ENCODE measurements around the gene ERVV-1. TPM values are rescaled to one million over a fixed set of nuclear protein-coding genes. Genes with fewer than 3 reads are reported as not detected.

The ERVV-1 gene
- total and polyA plus RNA-seq, 2 of the 13 experiments (the other 11 are each of a cell fraction or from before 2014, with no cell fraction given) = not detected

DNA sequence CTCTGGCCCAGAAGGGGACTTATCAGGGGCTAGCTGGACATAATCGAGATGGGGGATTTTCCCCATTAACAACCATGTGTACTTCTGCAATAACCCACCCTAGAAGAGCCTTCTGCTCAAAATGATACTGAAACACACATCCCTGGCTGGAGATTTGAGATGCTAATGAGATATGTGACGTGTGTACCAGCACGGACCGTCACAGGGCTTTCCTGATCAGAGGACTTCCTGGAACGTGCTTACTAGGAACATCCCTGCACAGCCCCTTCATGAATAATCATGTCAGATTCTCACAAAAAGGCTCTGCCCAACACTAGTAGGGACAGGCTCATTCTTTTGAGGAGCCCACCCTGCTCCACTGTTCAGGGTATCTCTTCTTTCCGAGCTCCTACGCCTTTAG is 6.5 kb upstream of the ERVV-1 start:
- 5% methylated on average over 3 of the region's 7 CpGs for WGBS (ENCODE audit: low lambda C conversion rate)
- no peak overlapping the region for H3K4me3 ChIP-seq (replicated peaks in 1 of 3; ENCODE audit: insufficient read depth in 1 of 3, low read depth in 2 of 3, low read length in 3 of 3)
- H3K4me1 ChIP-seq (ENCODE audit: insufficient read depth, low read length) = no peaks in the 10 kb centered on the region
- intact Hi-C loops (cut with micrococcal nuclease; ENCODE audit: unreplicated experiment) (no loop called here), in situ Hi-C loops (cut with HindIII; ENCODE audit: extremely low pct_ligation_motif_present, low pct_unique_long_range_greater_than_20kb) (no loop called here)
- H2AFZ ChIP-seq (ENCODE audit: low read length) = no peak overlapping the region
- ChIA-PET POLR2A (no interaction called here), CTCF (ENCODE audit: low intra/inter-chr PET ratio, low total read pairs) (no interaction called here)
- ATAC-seq = no peak
- H3K9ac ChIP-seq (ENCODE audit: insufficient read depth, low read depth, low read length) = no peak overlapping the region
- H3K27ac ChIP-seq (ENCODE audit: extremely low read length, insufficient read depth, low read length) = no peak overlapping the region
- H3K9me3 ChIP-seq (ENCODE audit: low read length) = peaks cover 50% of the 10 kb centered on the region; the same call in 1 of the 2 replicates
- no peaks in the 10 kb centered on the region for H4K20me1 ChIP-seq (ENCODE audit: insufficient read depth, low read length)
- H3K36me3 ChIP-seq (replicated peaks in 1 of 2; ENCODE audit: control insufficient read depth in 1 of 2, insufficient read depth in 2 of 2, low read length in 2 of 2) = no peaks in the 10 kb centered on the region
- peaks cover 0 to 19% of the 10 kb centered on the region in 2 experiments; a peak in 1 of 5 replicates for H3K27me3 ChIP-seq (ENCODE audit: control insufficient read depth in 1 of 2, insufficient read depth in 2 of 2, low read length in 2 of 2)
- no peak for DNase-seq (ENCODE audit: low spot score)
- BruUV-seq (replicated peaks) = no TSS peak
- no peaks in the 10 kb centered on the region for H3K79me2 ChIP-seq (ENCODE audit: insufficient read depth, low read length)
- no peak for FAIRE-seq
- TF ChIP-seq CREB1 (IDR thresholded peaks at IDR 0.05) = 0 out of 2 replicates have a peak, but pooled peaks have one; percentile 15
- no peak for TF ChIP-seq CREB1 (CRISPR knock-in tag; IDR thresholded peaks at IDR 0.05)
- TF ChIP-seq, protein P1, sequence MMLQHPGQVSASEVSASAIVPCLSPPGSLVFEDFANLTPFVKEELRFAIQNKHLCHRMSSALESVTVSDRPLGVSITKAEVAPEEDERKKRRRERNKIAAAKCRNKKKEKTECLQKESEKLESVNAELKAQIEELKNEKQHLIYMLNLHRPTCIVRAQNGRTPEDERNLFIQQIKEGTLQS (CRISPR knock-in tag; IDR thresholded peaks at IDR 0.05) = no peak
- TF ChIP-seq NFE2L1 (CRISPR knock-in tag; IDR thresholded peaks at IDR 0.05; ENCODE audit: borderline replicate concordance) = no peak
- no peak overlapping the region for H3K4me2 ChIP-seq (ENCODE audit: low read depth, low read length)

GRCh38 chr19:53007606-53008005 is 6.1 kb upstream of the ERVV-1 start:
- H3K9me3 ChIP-seq (ENCODE audit: low read length) = peaks cover 47% of the 10 kb centered on the region; the same call in 1 of the 2 replicates
- in situ Hi-C loops (cut with HindIII; ENCODE audit: extremely low pct_ligation_motif_present, low pct_unique_long_range_greater_than_20kb) = no loop called here

More at GRCh38 chr19:53007606-53008005, 6.1 kb upstream of the ERVV-1 start:
- ChIA-PET CTCF (ENCODE audit: low intra/inter-chr PET ratio, low total read pairs) (no interaction called here), POLR2A (no interaction called here)
- no TSS peak for BruUV-seq (replicated peaks)
- Histone ChIP-seq H3K9ac (ENCODE audit: insufficient read depth, low read depth, low read length) (no peak overlapping the region), H3K36me3 (replicated peaks in 1 of 2; ENCODE audit: control insufficient read depth in 1 of 2, insufficient read depth in 2 of 2, low read length in 2 of 2) (no peaks in the 10 kb centered on the region), H4K20me1 (ENCODE audit: insufficient read depth, low read length) (no peaks in the 10 kb centered on the region), H3K4me2 (ENCODE audit: low read depth, low read length) (no peak overlapping the region), H3K27ac (ENCODE audit: extremely low read length, insufficient read depth, low read length) (no peak overlapping the region), H3K79me2 (ENCODE audit: insufficient read depth, low read length) (no peaks in the 10 kb centered on the region), H2AFZ (ENCODE audit: low read length) (no peak overlapping the region), H3K4me1 (ENCODE audit: insufficient read depth, low read length) (no peaks in the 10 kb centered on the region), H3K27me3 (ENCODE audit: control insufficient read depth in 1 of 2, insufficient read depth in 2 of 2, low read length in 2 of 2) (peaks cover 0 to 19% of the 10 kb centered on the region in 2 experiments; a peak in 1 of 5 replicates), H3K4me3 (replicated peaks in 1 of 3; ENCODE audit: insufficient read depth in 1 of 3, low read depth in 2 of 3, low read length in 3 of 3) (no peak overlapping the region)
- no peak for DNase-seq (ENCODE audit: low spot score)
- WGBS (ENCODE audit: low lambda C conversion rate) = 2% methylated on average over 5 of the region's 5 CpGs
- no peak for ATAC-seq
- intact Hi-C loops (cut with micrococcal nuclease; ENCODE audit: unreplicated experiment) = no loop called here
- no peak for FAIRE-seq
- TF ChIP-seq, protein P2, sequence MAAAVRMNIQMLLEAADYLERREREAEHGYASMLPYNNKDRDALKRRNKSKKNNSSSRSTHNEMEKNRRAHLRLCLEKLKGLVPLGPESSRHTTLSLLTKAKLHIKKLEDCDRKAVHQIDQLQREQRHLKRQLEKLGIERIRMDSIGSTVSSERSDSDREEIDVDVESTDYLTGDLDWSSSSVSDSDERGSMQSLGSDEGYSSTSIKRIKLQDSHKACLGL (CRISPR knock-in tag; IDR thresholded peaks at IDR 0.05) = no peak
- TF ChIP-seq SKI (IDR thresholded peaks at IDR 0.05; ENCODE audit: partially characterized antibody) (no peak), ZMYM4 (CRISPR knock-in tag; IDR thresholded peaks at IDR 0.05) (no peak), AKNA (CRISPR knock-in tag; IDR thresholded peaks at IDR 0.05; ENCODE audit: borderline replicate concordance) (no peak), PCBP2 (optimal IDR thresholded peaks at IDR 0.05; ENCODE audit: low read depth, low read length, poor library complexity, severe bottlenecking) (no peak)
